ENCODE data around the gene WEE1. TPM values are rescaled to one million over a fixed set of nuclear protein-coding genes. Genes with fewer than 3 reads are reported as not detected.

Gene WEE1
- 39.5 and 50.5 TPM in 2 replicates for total RNA-seq

DNA sequence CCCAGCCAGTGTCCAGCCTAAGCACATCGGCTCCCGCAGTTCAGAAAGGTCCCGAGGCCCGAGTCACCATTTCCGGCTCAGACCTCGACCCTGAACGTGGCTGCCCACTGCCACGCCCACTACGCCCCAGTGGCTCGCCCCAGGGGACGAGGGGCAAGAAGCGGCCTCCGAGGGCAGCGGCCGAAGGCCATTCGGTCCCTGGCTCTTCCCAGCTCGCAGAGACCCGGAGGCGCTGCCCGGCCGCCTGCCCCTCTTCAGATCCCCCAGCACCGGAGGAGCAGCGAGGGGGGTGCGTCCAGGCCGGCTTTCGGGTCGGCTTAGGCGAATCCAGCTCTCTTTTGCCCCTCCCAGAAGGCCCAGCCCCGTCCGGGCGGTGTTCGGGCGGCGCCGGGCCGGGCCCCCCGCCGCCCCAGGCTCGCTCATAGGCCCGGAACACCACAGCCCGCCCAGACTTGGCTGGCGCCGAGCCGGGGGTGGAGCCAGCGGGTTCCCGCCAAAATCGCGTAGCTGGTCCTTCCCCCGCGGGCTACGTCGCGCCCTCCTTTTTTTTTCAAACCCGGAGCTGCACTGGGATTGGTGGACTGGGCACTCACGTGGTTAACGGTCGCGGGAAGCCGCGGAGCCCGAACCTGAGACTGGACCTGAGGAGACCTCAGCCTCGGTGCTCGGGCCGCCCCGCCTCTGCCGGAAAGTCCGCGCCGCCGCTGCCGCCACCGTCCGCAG lies at the start of gene WEE1:
Gene WEE1, plus strand, starts transcription at position 619 of the 723 bp plus-strand sequence. CDS start 264 bp downstream, outside the sequence.

Small RNA genes within 50 kb of the gene (small RNA-seq; reads per million reads assigned to genes)
- gene RF01210 = not detected

Other genes starting within 250 kb of the WEE1 start
- 259 and 276 TPM in 2 replicates for gene IPO7, start 189.0 kb upstream of the WEE1 start, total RNA-seq
- 24.9 and 28.2 TPM in 2 replicates for gene ZNF143, start 112.7 kb upstream of the WEE1 start, total RNA-seq
- gene SWAP70, start 90.4 kb downstream of the WEE1 start, total RNA-seq = 209 and 247 TPM in 2 replicates

Measured in thoracic aorta endothelial cell (primary cell).